ENCODE results near the gene ADSS1. TPM values are rescaled to one million over a fixed set of nuclear protein-coding genes. Genes with fewer than 3 reads are reported as not detected.

The ADSS1 gene
- 1 to 10 TPM in 1 of 2 experiments, under 1 TPM in 1; 0.98 to 1.2 TPM for total RNA-seq

- ChIA-PET CTCF (interaction anchor here (1.2 to 3.4 kb wide), 2 partner anchors 29 to 30 kb away, joined by 3 to 12 read pairs; partner anchors contain the start of gene SIVA1), POLR2A (interaction anchor here (0.8 to 5.0 kb wide), 3 partner anchors 21 to 34 kb away, joined by 3 to 29 read pairs (median 3); partner anchors contain the start of genes INF2 and SIVA1)
- DNase-seq = peak; percentile 66
- Mint-ChIP-seq H3K27ac (no peak within 1 kb of the TSS), H3K9me3 (no peaks in the 10 kb centered on the region), H3K27me3 (no peaks in the 10 kb centered on the region), H3K4me3 (peak within 1 kb of the TSS; percentile 52), H3K36me3 (ENCODE audit: low read depth) (peaks cover 7% of the 10 kb centered on the region), H3K4me1 (no peaks in the 10 kb centered on the region)
These were observed at the start of gene ADSS1 for GRCh38 chr14:104723651-104724406. Gene ADSS1 (plus strand): TSS chr14:104724229. CDS start chr14:104724271, 42 bp downstream.

GRCh38 chr14:104675447-104675846, 48.6 kb upstream of the ADSS1 start:
- no peak for DNase-seq
- peaks cover 25% of the 10 kb centered on the region for H3K27me3 Mint-ChIP-seq
- CTCF ChIA-PET = interaction anchor here (0.9 kb wide), 1 partner anchor 13 kb away, joined by 3 read pairs; no protein-coding TSS in a partner anchor

GRCh38 chr14:104676130-104676693, 47.8 kb upstream of the ADSS1 start:
- Mint-ChIP-seq H3K27ac (no peak overlapping the region), H3K4me3 (no peak overlapping the region), H3K9me3 (no peaks in the 10 kb centered on the region), H3K27me3 (peaks cover 20% of the 10 kb centered on the region), H3K36me3 (ENCODE audit: low read depth) (no peaks in the 10 kb centered on the region), H3K4me1 (peaks cover 32% of the 10 kb centered on the region)
- POLR2A ChIA-PET = interaction anchor here (3.8 to 5.0 kb wide), 2 partner anchors 11 to 14 kb away, joined by 24 to 26 read pairs; partner anchors contain the start of gene INF2
- DNase-seq = no peak
- CTCF ChIA-PET = interaction anchor here (0.9 kb wide), 1 partner anchor 12 kb away, joined by 3 read pairs; no protein-coding TSS in a partner anchor

More at GRCh38 chr14:104675447-104675846, 48.6 kb upstream of the ADSS1 start:
- Mint-ChIP-seq H3K36me3 (ENCODE audit: low read depth) (no peaks in the 10 kb centered on the region), H3K4me3 (no peak overlapping the region), H3K4me1 (peaks cover 29% of the 10 kb centered on the region), H3K27ac (no peak overlapping the region), H3K9me3 (no peaks in the 10 kb centered on the region)
- POLR2A ChIA-PET = interaction anchor here (3.8 kb wide), 1 partner anchor 10 kb away, joined by 24 read pairs; no protein-coding TSS in a partner anchor

- Mint-ChIP-seq H3K27ac (no peak overlapping the region), H3K4me1 (peaks cover 32% of the 10 kb centered on the region), H3K9me3 (no peaks in the 10 kb centered on the region), H3K36me3 (ENCODE audit: low read depth) (no peaks in the 10 kb centered on the region), H3K4me3 (peak overlapping the region; percentile 66), H3K27me3 (peaks cover 17% of the 10 kb centered on the region)
- CTCF ChIA-PET = interaction anchor here (0.5 to 1.9 kb wide), 7 partner anchors 7 to 216 kb away, joined by 3 to 9 read pairs (median 4); no protein-coding TSS in a partner anchor
- no peak for DNase-seq
- POLR2A ChIA-PET = interaction anchor here (1.2 to 5.0 kb wide), 5 partner anchors 10 to 75 kb away, joined by 6 to 26 read pairs (median 22); partner anchors contain the start of genes INF2 and SIVA1
These were observed 47.1 kb upstream of the ADSS1 start for GRCh38 chr14:104676694-104677511.

GRCh38 chr14:104677512-104678332, 46.3 kb upstream of the ADSS1 start:
- H3K27ac Mint-ChIP-seq = peak overlapping the region; percentile 58
- ChIA-PET CTCF (interaction anchor here (0.5 to 1.9 kb wide), 6 partner anchors 8 to 217 kb away, joined by 3 to 9 read pairs (median 4); no protein-coding TSS in a partner anchor), POLR2A (interaction anchor here (1.2 to 5.0 kb wide), 5 partner anchors 9 to 75 kb away, joined by 6 to 26 read pairs (median 22); partner anchors contain the start of genes INF2 and SIVA1)

GRCh38 chr14:104678346-104678745, 45.7 kb upstream of the ADSS1 start:
- H3K27ac Mint-ChIP-seq = peak overlapping the region; percentile 58
- H3K27me3 Mint-ChIP-seq = peaks cover 16% of the 10 kb centered on the region

More at GRCh38 chr14:104677512-104678332, 46.3 kb upstream of the ADSS1 start:
- Mint-ChIP-seq H3K27me3 (peaks cover 16% of the 10 kb centered on the region), H3K4me1 (peaks cover 32% of the 10 kb centered on the region), H3K9me3 (no peaks in the 10 kb centered on the region), H3K4me3 (peak overlapping the region; percentile 66), H3K36me3 (ENCODE audit: low read depth) (no peaks in the 10 kb centered on the region)
- DNase-seq = peak; percentile 71

GRCh38 chr14:104678901-104679705, 44.9 kb upstream of the ADSS1 start:
- Mint-ChIP-seq H3K27me3 (peaks cover 12% of the 10 kb centered on the region), H3K4me1 (peaks cover 27% of the 10 kb centered on the region), H3K27ac (no peak overlapping the region), H3K9me3 (no peaks in the 10 kb centered on the region), H3K4me3 (no peak overlapping the region), H3K36me3 (ENCODE audit: low read depth) (no peaks in the 10 kb centered on the region)
- DNase-seq = no peak
- POLR2A ChIA-PET = interaction anchor here (2.2 to 5.0 kb wide), 3 partner anchors 8 to 16 kb away, joined by 18 to 26 read pairs (median 22); partner anchors contain the start of gene INF2
- CTCF ChIA-PET = interaction anchor here (1.5 to 1.9 kb wide), 3 partner anchors 8 to 14 kb away, joined by 4 to 9 read pairs (median 5); no protein-coding TSS in a partner anchor

More at GRCh38 chr14:104678346-104678745, 45.7 kb upstream of the ADSS1 start:
- no peak for DNase-seq
- Mint-ChIP-seq H3K4me3 (no peak overlapping the region), H3K36me3 (ENCODE audit: low read depth) (no peaks in the 10 kb centered on the region), H3K4me1 (peaks cover 32% of the 10 kb centered on the region), H3K9me3 (no peaks in the 10 kb centered on the region)
- ChIA-PET POLR2A (interaction anchor here (1.2 to 5.0 kb wide), 5 partner anchors 9 to 74 kb away, joined by 6 to 26 read pairs (median 22); partner anchors contain the start of genes INF2 and SIVA1), CTCF (interaction anchor here (1.4 to 1.9 kb wide), 4 partner anchors 8 to 31 kb away, joined by 4 to 9 read pairs (median 5); no protein-coding TSS in a partner anchor)

- ChIA-PET CTCF (interaction anchor here (0.7 kb wide), 1 partner anchor 29 kb away, joined by 3 read pairs; no protein-coding TSS in a partner anchor), POLR2A (interaction anchor here (5.0 kb wide), 1 partner anchor 10 kb away, joined by 26 read pairs; the partner anchor contains the start of gene INF2)
- Mint-ChIP-seq H3K4me3 (no peak overlapping the region), H3K9me3 (no peaks in the 10 kb centered on the region), H3K27ac (no peak overlapping the region), H3K4me1 (peaks cover 30% of the 10 kb centered on the region), H3K36me3 (ENCODE audit: low read depth) (no peaks in the 10 kb centered on the region), H3K27me3 (peaks cover 8% of the 10 kb centered on the region)
- no peak for DNase-seq
These were observed 43.8 kb upstream of the ADSS1 start for GRCh38 chr14:104680056-104680805.

- ChIA-PET CTCF (interaction anchor here (0.7 kb wide), 1 partner anchor 28 kb away, joined by 3 read pairs; no protein-coding TSS in a partner anchor), POLR2A (interaction anchor here (1.0 to 5.0 kb wide), 2 partner anchors 9 to 14 kb away, joined by 3 to 26 read pairs; partner anchors contain the start of gene INF2)
- Mint-ChIP-seq H3K36me3 (ENCODE audit: low read depth) (no peaks in the 10 kb centered on the region), H3K27ac (no peak overlapping the region), H3K4me3 (no peak overlapping the region), H3K27me3 (peaks cover 4% of the 10 kb centered on the region), H3K4me1 (peaks cover 36% of the 10 kb centered on the region), H3K9me3 (no peaks in the 10 kb centered on the region)
- DNase-seq = no peak
These were observed 43.0 kb upstream of the ADSS1 start for GRCh38 chr14:104680806-104681688.

Data from activated CD4-positive, alpha-beta memory T cell treated with anti-CD3 and anti-CD28 coated beads, Interleukin-2, amount 10 ng/mL, durations not matched to agents 7 days and 5 days (primary cell).